HG02623 (cell line): ENCODE measurements around the gene GHRHR.
A peak's percentile ranks its signal among the peaks of the same experiment; 100 is the strongest.

Experiments used
- ATAC-seq: cut with Tn5 transposase; IDR thresholded peaks from one replicate; pipeline ENCODE4 v1.9.1; 2021; ENCODE audit warnings: moderate library complexity; ENCODE audit not compliant: unreplicated experiment

GHRHR gene

GRCh38 chr7:30927559-30927958 lies 36.2 kb upstream of the GHRHR start:
- ATAC-seq: no peak

GRCh38 chr7:30928254-30928872 lies 35.4 kb upstream of the GHRHR start:
- ATAC-seq: no peak

DNA sequence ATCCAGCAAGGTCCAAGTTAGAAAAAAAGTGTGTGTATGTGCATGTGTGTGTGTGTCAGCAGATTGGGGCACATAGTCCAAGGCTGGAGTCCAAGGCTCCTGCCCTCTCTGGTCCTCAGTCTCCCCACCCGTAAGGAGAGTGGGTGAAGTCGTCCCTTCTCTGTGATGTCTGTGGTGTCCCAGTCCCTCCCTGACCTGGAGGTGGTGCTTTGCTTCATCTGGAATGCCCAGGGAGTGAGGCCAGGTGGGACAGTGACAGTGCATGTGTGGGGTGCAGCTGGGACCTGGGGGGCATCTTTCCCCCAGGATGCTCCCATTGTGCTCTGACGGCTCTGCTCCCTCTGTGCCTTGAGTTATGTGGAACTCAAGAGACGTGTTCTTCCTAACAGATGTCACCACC lies 34.1 kb upstream of the GHRHR start:
- ATAC-seq: no peak

DNA sequence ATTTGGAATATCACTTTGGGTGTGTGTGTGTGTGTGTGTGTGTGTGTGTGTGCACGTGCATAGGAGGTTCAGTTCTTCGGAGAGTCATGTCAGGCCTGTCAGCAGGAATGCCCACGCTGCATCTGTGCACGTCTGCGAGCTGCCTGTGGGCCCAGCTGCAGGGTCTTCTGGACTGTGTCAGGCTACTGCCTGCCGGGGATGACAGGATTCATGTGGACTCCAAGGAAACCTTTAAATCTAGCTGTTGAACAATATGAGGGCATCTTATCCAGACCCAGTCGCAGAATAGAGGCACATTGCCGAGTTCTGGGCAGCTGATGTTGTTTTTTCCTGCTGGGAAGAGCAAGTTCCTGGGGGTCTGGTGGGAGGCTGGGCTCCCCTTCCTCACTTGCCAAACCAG lies 33.1 kb upstream of the GHRHR start:
- no peak for ATAC-seq

GRCh38 chr7:30931161-30931928 lies 32.4 kb upstream of the GHRHR start:
- no peak for ATAC-seq

GRCh38 chr7:30931929-30932540 lies 31.7 kb upstream of the GHRHR start:
- no peak for ATAC-seq

GRCh38 chr7:30932562-30932961 lies 31.2 kb upstream of the GHRHR start:
- no peak for ATAC-seq

GRCh38 chr7:30933124-30933974 lies 30.4 kb upstream of the GHRHR start:
- ATAC-seq: no peak

DNA sequence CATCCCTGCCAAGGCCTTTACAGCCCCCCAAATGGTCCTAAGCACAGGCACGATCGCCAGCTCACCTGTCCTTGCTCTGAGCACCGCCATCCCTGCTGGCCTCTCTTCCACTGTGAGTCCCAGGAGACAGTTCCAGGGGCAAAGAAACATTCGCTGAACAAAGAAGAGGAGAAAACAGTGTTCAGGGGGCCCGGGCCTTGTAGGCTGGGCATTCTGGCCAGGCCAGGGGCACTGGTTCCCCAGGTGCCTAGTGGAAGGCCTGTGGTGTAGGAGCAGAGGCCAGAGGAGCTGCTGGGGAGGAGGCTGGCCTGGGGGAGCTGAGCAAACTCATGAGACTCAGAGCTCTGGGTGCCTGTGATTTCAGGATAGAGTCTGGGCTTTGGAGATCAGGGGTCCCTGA lies 29.5 kb upstream of the GHRHR start:
- no peak for ATAC-seq

GRCh38 chr7:30934732-30935568 lies 28.8 kb upstream of the GHRHR start:
- ATAC-seq: no peak

DNA sequence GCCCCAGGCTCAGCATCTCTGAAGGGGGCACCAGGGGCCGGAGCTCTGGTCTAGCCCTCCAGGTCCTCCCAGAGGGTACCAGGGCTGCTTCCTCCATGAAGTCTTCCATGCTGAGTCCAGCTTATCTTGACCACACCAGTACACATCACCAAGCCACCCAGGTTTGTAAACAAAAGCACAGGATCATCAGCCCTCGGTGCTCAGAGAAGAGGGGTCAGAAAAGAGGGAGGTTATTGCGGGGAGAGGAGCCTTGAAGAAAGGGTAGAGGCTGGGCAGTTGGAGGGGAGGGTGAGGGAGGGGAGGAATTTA lies 28.2 kb upstream of the GHRHR start:
- no peak for ATAC-seq

DNA sequence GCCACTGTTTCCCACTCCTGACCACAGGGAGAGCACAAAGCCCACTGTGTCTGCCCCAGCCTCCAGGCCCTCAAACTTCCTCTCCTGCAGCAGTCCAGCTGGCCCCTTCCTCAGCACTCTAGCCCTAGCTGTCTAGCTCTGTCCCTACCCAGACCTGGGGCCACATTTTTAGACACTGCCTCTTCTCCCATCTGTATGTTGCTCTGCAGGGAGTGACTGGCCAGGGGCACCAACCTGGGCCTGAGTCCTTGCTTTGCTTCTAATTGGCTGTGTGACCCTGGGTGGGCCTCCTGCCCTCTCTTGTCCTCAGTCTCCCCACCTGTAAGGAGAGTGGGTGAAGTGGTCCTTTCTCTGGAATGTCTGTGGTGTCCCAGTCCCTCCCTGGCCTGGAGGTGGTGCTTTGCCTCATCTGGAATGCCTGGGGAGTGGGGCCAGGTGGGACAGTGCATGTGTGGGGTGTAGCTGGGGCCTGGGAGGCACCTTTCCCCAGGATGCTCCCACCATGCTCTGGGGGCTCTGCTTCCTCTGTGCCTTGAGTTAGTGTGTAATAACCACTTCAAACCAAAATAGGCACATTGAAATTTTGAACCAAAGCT lies 27.0 kb upstream of the GHRHR start:
- ATAC-seq: no peak

- ATAC-seq: no peak
These were observed 26.3 kb upstream of the GHRHR start for GRCh38 chr7:30937416-30937815.

GRCh38 chr7:30938435-30939316 lies 25.1 kb upstream of the GHRHR start:
- ATAC-seq: peak; percentile 80

DNA sequence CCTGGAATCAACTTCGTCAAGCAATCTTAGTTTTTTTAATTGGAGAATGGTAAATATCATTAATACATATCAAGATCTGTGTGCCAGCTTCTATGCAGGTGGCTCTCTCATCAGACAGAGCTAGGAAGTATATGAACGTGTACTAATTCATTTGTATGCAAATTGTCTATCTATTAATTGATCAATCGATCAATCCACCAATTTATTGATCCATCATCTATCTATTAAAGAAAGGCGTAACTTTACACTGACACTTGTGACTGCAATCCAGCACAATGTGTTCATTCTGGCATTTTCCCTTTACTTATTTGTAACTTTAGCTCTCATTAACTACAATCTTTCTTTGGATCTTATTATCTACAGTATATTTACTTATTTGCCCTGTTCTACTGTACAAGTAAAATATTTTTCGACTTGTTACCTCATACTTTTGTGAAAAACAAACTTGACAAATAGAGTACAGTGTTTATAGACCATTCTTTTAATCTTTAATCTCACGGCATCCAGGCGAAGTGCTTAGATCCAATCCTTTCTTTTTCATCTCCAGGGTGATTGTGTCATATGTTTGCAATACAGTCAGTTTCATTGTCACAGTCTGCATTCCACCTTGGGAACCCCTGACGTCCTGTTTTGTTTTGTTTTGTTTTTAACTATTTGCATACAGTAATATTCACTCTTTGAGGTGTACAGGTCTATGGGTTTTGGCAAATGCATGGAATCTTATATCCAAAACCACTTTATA lies 22.0 kb upstream of the GHRHR start:
- no peak for ATAC-seq

GRCh38 chr7:30950197-30950596 lies 13.6 kb upstream of the GHRHR start:
- no peak for ATAC-seq

DNA sequence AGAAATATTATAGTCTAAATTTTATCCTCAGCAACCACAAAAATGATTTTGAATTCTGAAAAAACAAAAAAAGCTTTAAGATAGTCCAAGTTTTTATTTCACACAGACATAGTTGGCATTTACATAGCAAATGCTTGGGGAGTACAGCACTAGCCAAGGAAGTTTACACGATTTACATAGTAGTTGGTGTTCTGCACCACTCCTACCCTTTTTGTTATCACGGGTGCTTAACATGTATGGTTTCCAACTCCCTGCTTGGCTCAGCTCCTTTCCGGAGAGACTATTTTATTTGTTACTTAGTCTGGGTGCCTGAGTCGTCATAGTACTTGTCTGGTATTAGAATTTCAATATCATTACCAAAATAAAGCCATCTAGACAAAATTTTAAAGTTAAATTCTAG lies 8.8 kb upstream of the GHRHR start:
- no peak for ATAC-seq

GRCh38 chr7:30956704-30957103 lies 7.0 kb upstream of the GHRHR start:
- ATAC-seq: no peak

- no peak for ATAC-seq
These were observed 1.6 kb downstream of the GHRHR start for GRCh38 chr7:30965372-30965771.
